Measurements from ENCODE around the gene KCNQ5.

Gene KCNQ5

DNA sequence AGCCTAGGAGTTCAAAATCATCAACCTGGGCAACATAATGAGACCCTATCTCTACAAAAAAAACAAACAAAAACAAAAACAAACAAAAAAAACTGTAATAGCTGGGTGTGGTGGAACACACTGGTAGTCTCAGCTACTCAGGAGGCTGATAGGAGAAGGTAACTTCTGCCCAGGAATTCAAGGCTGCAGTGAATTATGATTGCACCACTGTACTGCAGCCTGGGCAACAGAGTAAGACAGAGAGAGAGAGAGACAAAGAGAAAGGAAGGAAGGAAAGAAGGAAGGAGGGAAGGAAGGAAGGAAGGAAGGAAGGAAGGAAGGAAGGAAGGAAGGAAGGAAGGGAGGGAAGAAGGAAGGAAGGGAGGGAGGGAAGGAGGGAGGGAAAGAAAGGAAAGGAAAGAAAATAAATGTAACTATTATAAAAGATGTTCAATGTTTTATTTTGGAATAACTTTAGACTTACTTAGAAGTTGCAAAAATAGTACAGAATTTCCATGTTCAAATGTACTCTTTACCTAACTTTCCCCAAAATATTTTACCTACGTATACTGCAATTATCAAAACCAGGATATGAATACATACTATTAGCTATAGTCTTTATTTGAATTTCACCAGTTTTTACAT lies 428.2 kb downstream of the KCNQ5 start:
- DNase-seq (ENCODE audit: low read depth) = no peak
- TF ChIP-seq, protein P1, sequence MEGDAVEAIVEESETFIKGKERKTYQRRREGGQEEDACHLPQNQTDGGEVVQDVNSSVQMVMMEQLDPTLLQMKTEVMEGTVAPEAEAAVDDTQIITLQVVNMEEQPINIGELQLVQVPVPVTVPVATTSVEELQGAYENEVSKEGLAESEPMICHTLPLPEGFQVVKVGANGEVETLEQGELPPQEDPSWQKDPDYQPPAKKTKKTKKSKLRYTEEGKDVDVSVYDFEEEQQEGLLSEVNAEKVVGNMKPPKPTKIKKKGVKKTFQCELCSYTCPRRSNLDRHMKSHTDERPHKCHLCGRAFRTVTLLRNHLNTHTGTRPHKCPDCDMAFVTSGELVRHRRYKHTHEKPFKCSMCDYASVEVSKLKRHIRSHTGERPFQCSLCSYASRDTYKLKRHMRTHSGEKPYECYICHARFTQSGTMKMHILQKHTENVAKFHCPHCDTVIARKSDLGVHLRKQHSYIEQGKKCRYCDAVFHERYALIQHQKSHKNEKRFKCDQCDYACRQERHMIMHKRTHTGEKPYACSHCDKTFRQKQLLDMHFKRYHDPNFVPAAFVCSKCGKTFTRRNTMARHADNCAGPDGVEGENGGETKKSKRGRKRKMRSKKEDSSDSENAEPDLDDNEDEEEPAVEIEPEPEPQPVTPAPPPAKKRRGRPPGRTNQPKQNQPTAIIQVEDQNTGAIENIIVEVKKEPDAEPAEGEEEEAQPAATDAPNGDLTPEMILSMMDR (IDR thresholded peaks at IDR 0.05; ENCODE audit: control insufficient read depth, extremely low read depth, insufficient read depth) = no peak
- no peak overlapping the region for H3K4me3 ChIP-seq (ENCODE audit: low read depth, low read length)

- DNase-seq (ENCODE audit: low read depth) = no peak
- TF ChIP-seq, protein P1 (IDR thresholded peaks at IDR 0.05; ENCODE audit: control insufficient read depth, extremely low read depth, insufficient read depth) = no peak
- H3K4me3 ChIP-seq (ENCODE audit: low read depth, low read length) = no peak overlapping the region
Observed at GRCh38 chr6:73050706-73051105, 428.8 kb downstream of the KCNQ5 start.

- no peak for DNase-seq (ENCODE audit: low read depth)
- TF ChIP-seq, protein P1 (IDR thresholded peaks at IDR 0.05; ENCODE audit: control insufficient read depth, extremely low read depth, insufficient read depth) = no peak
- no peak overlapping the region for H3K4me3 ChIP-seq (ENCODE audit: low read depth, low read length)
Observed at GRCh38 chr6:73051147-73051546, 429.3 kb downstream of the KCNQ5 start.

GRCh38 chr6:73054958-73055357 lies 433.1 kb downstream of the KCNQ5 start:
- no peak for DNase-seq (ENCODE audit: low read depth)
- TF ChIP-seq, protein P1 (IDR thresholded peaks at IDR 0.05; ENCODE audit: control insufficient read depth, extremely low read depth, insufficient read depth) = no peak
- no peak overlapping the region for H3K4me3 ChIP-seq (ENCODE audit: low read depth, low read length)

DNA sequence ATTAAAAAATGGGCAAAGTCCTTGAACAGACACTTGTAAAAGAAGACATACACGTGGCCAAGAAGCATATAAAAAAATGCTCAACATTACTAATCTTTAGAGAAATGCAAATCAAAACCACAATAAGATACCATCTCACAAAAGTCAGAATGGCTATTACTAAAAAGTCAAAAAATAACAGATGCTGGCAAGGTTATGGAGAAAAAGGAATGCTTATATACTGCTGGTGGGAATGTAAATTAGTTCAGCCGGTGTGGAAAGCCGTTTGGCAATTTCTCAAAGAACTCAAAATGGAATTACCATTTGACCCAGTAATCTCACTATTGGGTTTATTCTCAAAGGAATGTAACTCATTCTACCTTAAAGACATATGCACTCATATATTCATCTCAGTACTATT lies 436.9 kb downstream of the KCNQ5 start:
- no peak overlapping the region for H3K4me3 ChIP-seq (ENCODE audit: low read depth, low read length)
- DNase-seq (ENCODE audit: low read depth) = no peak
- TF ChIP-seq, protein P1 (IDR thresholded peaks at IDR 0.05; ENCODE audit: control insufficient read depth, extremely low read depth, insufficient read depth) = no peak

- no peak overlapping the region for H3K4me3 ChIP-seq (ENCODE audit: low read depth, low read length)
- TF ChIP-seq, protein P1 (IDR thresholded peaks at IDR 0.05; ENCODE audit: control insufficient read depth, extremely low read depth, insufficient read depth) = no peak
- DNase-seq (ENCODE audit: low read depth) = no peak
Observed at GRCh38 chr6:73062130-73062529, 440.3 kb downstream of the KCNQ5 start.

- no peak overlapping the region for H3K4me3 ChIP-seq (ENCODE audit: low read depth, low read length)
- TF ChIP-seq, protein P1 (IDR thresholded peaks at IDR 0.05; ENCODE audit: control insufficient read depth, extremely low read depth, insufficient read depth) = no peak
- DNase-seq (ENCODE audit: low read depth) = no peak
Observed at GRCh38 chr6:73062837-73063236, 441.0 kb downstream of the KCNQ5 start.
